ENCODE results near the gene DUSP8. TPM values are rescaled to one million over a fixed set of nuclear protein-coding genes. Genes with fewer than 3 reads are reported as not detected.

DUSP8 gene
- total RNA-seq, 1 experiment from 2014 or later, result 2.6 TPM

GRCh38 chr11:1521382-1522080 lies 50.5 kb downstream of the DUSP8 start:
- TF ChIP-seq EZH2 (IDR thresholded peaks at IDR 0.05; ENCODE audit: low read depth), result no peak
- TF ChIP-seq CTCF (conservative IDR thresholded peaks at IDR 0.05), result no peak
- no peak for DNase-seq
- Histone ChIP-seq H3K36me3 (ENCODE audit: low read depth) (no peaks in the 10 kb centered on the region), H3F3A (ENCODE audit: insufficient read depth, low read depth) (no peaks in the 10 kb centered on the region), H3K27me3 (ENCODE audit: insufficient read depth, low read depth) (no peaks in the 10 kb centered on the region), H3K4me1 (replicated peaks; ENCODE audit: insufficient read depth) (no peaks in the 10 kb centered on the region), H3K4me3 (no peak overlapping the region), H2AFZ (no peak overlapping the region), H3K9me3 (ENCODE audit: insufficient read depth, low read depth) (no peaks in the 10 kb centered on the region), H4K20me1 (ENCODE audit: insufficient read depth) (peaks cover 26% of the 10 kb centered on the region), H3K27ac (no peak overlapping the region), H3K79me2 (ENCODE audit: low read depth) (no peaks in the 10 kb centered on the region), H3K4me2 (no peak overlapping the region), H3K9me2 (ENCODE audit: insufficient read depth) (no peaks in the 10 kb centered on the region)
- no TSS peak for BruUV-seq (replicated peaks)
- intact Hi-C loops (cut with micrococcal nuclease; ENCODE audit: unreplicated experiment), result no loop called here
- ChIA-PET POLR2A (ENCODE audit: unreplicated experiment) (no interaction called here), CTCF (no interaction called here)

- Histone ChIP-seq H3K4me1 (replicated peaks; ENCODE audit: insufficient read depth) (no peaks in the 10 kb centered on the region), H3K79me2 (ENCODE audit: low read depth) (no peaks in the 10 kb centered on the region)
- POLR2A ChIA-PET (ENCODE audit: unreplicated experiment), result no interaction called here
These were observed 51.3 kb downstream of the DUSP8 start for GRCh38 chr11:1520663-1521267.

GRCh38 chr11:1520209-1520662 lies 51.8 kb downstream of the DUSP8 start:
- no peak for DNase-seq
- CTCF ChIA-PET, result no interaction called here
- Histone ChIP-seq H3K9me3 (ENCODE audit: insufficient read depth, low read depth) (no peaks in the 10 kb centered on the region), H3K4me2 (no peak overlapping the region), H3K27ac (no peak overlapping the region), H3K79me2 (ENCODE audit: low read depth) (no peaks in the 10 kb centered on the region), H3K4me3 (no peak overlapping the region), H3K9me2 (ENCODE audit: insufficient read depth) (no peaks in the 10 kb centered on the region), H3F3A (ENCODE audit: insufficient read depth, low read depth) (no peaks in the 10 kb centered on the region), H4K20me1 (ENCODE audit: insufficient read depth) (peaks cover 39% of the 10 kb centered on the region), H3K27me3 (ENCODE audit: insufficient read depth, low read depth) (no peaks in the 10 kb centered on the region), H3K36me3 (ENCODE audit: low read depth) (no peaks in the 10 kb centered on the region), H2AFZ (no peak overlapping the region), H3K4me1 (replicated peaks; ENCODE audit: insufficient read depth) (no peaks in the 10 kb centered on the region)
- intact Hi-C loops (cut with micrococcal nuclease; ENCODE audit: unreplicated experiment), result no loop called here
- BruUV-seq (replicated peaks), result no TSS peak
- no peak for TF ChIP-seq CTCF (conservative IDR thresholded peaks at IDR 0.05)
- no peak for TF ChIP-seq EZH2 (IDR thresholded peaks at IDR 0.05; ENCODE audit: low read depth)
- POLR2A ChIA-PET (ENCODE audit: unreplicated experiment), result no interaction called here

More at GRCh38 chr11:1520663-1521267, 51.3 kb downstream of the DUSP8 start:
- DNase-seq, result no peak
- no peak for TF ChIP-seq EZH2 (IDR thresholded peaks at IDR 0.05; ENCODE audit: low read depth)
- Histone ChIP-seq H3F3A (ENCODE audit: insufficient read depth, low read depth) (no peaks in the 10 kb centered on the region), H3K9me3 (ENCODE audit: insufficient read depth, low read depth) (no peaks in the 10 kb centered on the region), H3K36me3 (ENCODE audit: low read depth) (no peaks in the 10 kb centered on the region), H3K27me3 (ENCODE audit: insufficient read depth, low read depth) (no peaks in the 10 kb centered on the region), H2AFZ (no peak overlapping the region), H3K4me3 (no peak overlapping the region), H4K20me1 (ENCODE audit: insufficient read depth) (peaks cover 33% of the 10 kb centered on the region), H3K4me2 (no peak overlapping the region), H3K27ac (no peak overlapping the region), H3K9me2 (ENCODE audit: insufficient read depth) (no peaks in the 10 kb centered on the region)
- no TSS peak for BruUV-seq (replicated peaks)
- intact Hi-C loops (cut with micrococcal nuclease; ENCODE audit: unreplicated experiment), result no loop called here
- CTCF ChIA-PET, result no interaction called here
